ENCODE data around the gene DMRT3.

Gene DMRT3

GRCh38 chr9:1005043-1005667 is 28.7 kb downstream of the DMRT3 start:
- no peak for DNase-seq

GRCh38 chr9:1007312-1007711 is 30.9 kb downstream of the DMRT3 start:
- no peak for DNase-seq

GRCh38 chr9:1008216-1008615 is 31.8 kb downstream of the DMRT3 start:
- DNase-seq = no peak

DNA sequence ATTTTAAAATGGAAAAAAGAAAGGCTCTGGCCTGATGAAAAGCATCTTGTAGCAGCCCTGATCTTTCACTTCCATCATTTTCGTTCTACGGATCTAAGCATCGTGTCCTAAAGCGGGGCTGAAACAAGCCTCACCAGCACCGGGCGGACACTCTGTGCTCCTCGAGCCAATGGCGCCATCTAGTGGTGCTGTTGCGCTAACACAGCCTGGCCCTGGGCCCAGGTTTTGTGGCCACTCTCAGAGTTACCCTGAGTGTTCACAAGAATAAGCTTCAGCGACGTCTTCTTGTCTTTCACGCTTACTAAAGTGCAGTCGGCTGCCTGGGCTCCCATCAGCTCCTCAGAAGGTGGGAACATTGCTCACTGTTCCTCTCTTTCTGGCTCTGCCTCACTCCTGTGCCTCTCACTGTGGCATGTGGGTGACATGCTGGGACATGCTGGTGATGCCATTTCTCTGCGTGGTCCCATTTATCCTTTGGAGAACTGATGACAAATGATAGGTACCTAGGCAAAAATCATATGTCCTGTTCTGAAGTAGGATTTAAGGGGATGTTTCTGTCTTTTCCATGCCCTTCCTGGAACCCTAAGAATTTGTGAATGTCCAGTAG is 32.7 kb downstream of the DMRT3 start:
- DNase-seq = peak; percentile 74

GRCh38 chr9:1013021-1013420 is 36.6 kb downstream of the DMRT3 start:
- no peak for DNase-seq

DNA sequence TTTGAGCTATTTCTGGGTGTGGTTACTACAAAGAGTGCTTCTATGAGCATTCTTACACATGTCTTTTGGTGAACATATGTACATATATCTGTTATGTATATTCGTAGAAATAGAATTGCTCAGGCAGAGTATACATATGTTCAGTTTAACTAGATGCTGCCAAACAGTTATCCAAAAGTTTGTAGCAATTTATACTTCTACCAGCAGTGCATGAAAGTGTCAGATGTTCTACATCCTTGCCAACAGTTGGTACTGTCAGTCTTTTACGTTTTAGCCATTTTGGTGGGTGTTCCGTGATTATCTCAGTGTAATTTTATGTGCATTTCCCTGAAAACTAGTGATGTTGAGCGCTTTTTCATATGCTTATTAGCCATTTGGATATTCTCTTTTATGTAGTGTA is 37.8 kb downstream of the DMRT3 start:
- DNase-seq = no peak

- no peak for DNase-seq
These were observed 38.2 kb downstream of the DMRT3 start for GRCh38 chr9:1014640-1015039.

- peak; percentile 22 for DNase-seq
These were observed 41.7 kb downstream of the DMRT3 start for GRCh38 chr9:1018121-1018520.

DNA sequence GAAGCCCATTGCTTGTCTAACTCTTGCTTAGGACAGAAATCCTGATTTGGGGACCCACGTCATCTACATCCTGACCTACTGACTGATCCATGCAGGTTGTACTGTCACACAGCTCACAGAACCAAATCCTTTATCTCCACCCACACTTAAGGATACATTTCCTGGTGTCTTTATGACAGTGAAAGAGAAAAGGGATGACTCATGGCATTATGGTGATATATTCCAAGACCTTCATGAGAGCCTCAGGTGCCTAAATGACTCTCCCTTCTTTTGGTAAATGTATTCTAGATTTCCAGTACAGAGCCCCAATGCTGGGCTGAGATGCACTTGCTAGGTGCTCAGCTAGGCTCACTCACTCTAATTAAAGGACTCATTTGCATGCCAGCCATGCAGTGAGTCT is 47.7 kb downstream of the DMRT3 start:
- DNase-seq = no peak

DNA sequence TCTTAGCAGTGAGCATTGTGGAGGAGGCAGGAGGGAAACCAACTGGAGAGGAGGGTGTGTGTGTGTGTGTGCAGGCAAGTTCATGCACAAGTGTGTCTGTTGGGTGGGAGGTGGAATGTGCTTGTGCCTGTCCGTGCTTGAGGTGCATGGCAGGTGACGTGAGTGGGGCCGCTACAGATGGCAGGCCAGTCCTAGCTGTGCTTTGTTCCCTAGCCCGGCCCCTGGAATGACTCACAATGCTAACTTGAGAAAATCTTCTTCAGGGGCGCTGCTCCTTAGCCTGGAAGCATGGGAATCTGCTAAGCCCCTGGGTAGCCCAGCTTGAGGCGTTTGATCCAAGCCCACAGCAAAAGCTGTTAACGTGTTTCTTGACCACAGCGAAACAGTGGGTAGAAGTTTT is 48.7 kb downstream of the DMRT3 start:
- DNase-seq = no peak

GRCh38 chr9:1026219-1026618 is 49.8 kb downstream of the DMRT3 start:
- DNase-seq = no peak

- DNase-seq = no peak
These were observed 52.2 kb downstream of the DMRT3 start for GRCh38 chr9:1028501-1029190.

GRCh38 chr9:1031951-1032601 is 55.6 kb downstream of the DMRT3 start:
- DNase-seq = no peak

DNA sequence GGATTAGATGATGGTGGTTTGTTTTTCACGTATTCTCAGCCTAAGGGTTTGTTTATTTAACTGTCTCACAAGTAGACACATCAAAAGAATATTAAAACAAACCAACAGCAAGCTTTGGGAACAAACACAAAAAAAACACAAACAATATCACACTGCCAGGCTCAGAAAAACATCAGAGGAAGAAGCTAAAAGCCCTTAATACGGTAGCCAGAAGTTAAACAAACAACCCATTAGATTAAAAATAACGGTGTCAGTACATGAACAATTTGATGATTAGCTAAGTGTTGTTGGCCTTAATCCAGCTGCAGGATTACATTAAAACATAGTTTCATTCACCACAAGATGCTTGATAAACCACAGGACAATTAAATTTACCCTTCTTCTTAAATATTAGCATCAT is 57.8 kb downstream of the DMRT3 start:
- DNase-seq = no peak

DNA sequence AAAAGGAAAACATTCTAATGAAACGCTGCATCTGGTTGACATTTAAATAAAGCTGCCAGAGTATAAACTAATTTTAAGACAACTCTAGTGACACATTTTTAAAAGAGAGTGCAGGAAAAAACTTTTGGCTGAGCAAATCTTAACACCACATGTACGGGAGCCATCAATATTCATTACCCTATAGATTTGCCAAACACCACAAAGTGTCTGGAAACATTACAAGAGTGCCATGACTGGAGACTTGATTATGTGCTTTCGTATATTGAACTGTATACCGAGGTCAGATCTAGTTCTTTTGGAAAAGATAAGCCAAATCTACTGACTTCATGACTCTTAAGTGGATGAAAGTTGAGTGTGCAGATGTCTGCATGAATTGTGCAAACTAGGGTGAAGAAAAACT is 63.1 kb downstream of the DMRT3 start:
- no peak for DNase-seq

Measured in activated naive CD4-positive, alpha-beta T cell treated with anti-CD3 and anti-CD28 coated beads, Interleukin-2, amount 50 U/mL, for 16 hours (primary cell).